Endothelial cell of umbilical vein (primary cell): Measurements from ENCODE around the gene TTN. TPM values are rescaled to one million over a fixed set of nuclear protein-coding genes. Genes with fewer than 3 reads are reported as not detected.

Source experiments
- BruUV-seq: library from RNA; stranded (reverse); fragments of 400-500 nt; replicated peaks from 2 replicates; lab custom pipeline; 2021; lab: Mats Ljungman, UMichigan
- CTCF ChIA-PET: fragments of 300-600, 350-600 bp; sonication (Branson Sonifier 250); formaldehyde crosslinking; loops from one replicate; lab custom pipeline; 2021; ENCODE audit warnings: antibody characterized with exemption, inconsistent platforms; lab: Charles Lee
- POLR2A ChIA-PET: fragments of 300-600, 350-600 bp; sonication (Branson Sonifier 250); formaldehyde crosslinking; loops from one replicate; lab custom pipeline; 2021; ENCODE audit warnings: antibody characterized with exemption, inconsistent platforms; lab: Charles Lee
- DNase-seq: peaks from one replicate; pipeline ENCODE4 v3.0.0-alpha.2; 2011; ENCODE audit warnings: low read depth, low spot score
- FAIRE-seq: peaks from 2 replicates; lab custom pipeline; 2011; peaks lifted over from hg19 to GRCh38; lab: Jason Lieb, UNC
- H2AFZ ChIP-seq: 2 replicates; pipeline ENCODE4 v1.6.0; 2012; ENCODE audit warnings: low read depth, low read length, control low read depth, inconsistent platforms
- H3K27ac ChIP-seq: 2 replicates; pipeline ENCODE4 v1.5.1; 2011; ENCODE audit warnings: low read depth, mild to moderate bottlenecking, control low read depth, low read length, moderate library complexity; ENCODE audit not compliant: insufficient read depth
- H3K27me3 ChIP-seq, 2 experiments: 2 replicates each; pipeline versions ENCODE4 v1.6.0 to v1.6.1; 2011; ENCODE audit warnings: low read length in 2 of 2, mixed read lengths in 1 of 2; ENCODE audit not compliant: control insufficient read depth in 2 of 2, insufficient read depth in 2 of 2
- H3K36me3 ChIP-seq, 2 experiments: 2 replicates in 1 of 2; 3 replicates in 1 of 2; pipeline ENCODE4 v1.5.1; 2011; ENCODE audit warnings: low read length in 2 of 2, mild to moderate bottlenecking in 1 of 2, moderate library complexity in 1 of 2; ENCODE audit not compliant: control insufficient read depth in 2 of 2, insufficient read depth in 2 of 2; ENCODE audit errors: extremely low read depth in 1 of 2
- H3K4me1 ChIP-seq: 3 replicates; pipeline ENCODE4 v1.5.1; 2011; ENCODE audit warnings: mild to moderate bottlenecking, low read length; ENCODE audit not compliant: control insufficient read depth, insufficient read depth; ENCODE audit errors: extremely low read depth
- H3K4me2 ChIP-seq: 2 replicates; pipeline ENCODE4 v1.6.1; 2011; ENCODE audit warnings: low read length, control low read depth, mixed read lengths; ENCODE audit not compliant: insufficient read depth
- H3K4me3 ChIP-seq, 3 experiments: fragments of 200-600 bp in 1 of 3; sonication (generic), shearing (Covaris generic) in 1 of 3; replicated peaks in 1 of 3; 2 replicates each; pipeline ENCODE4 v1.5.1; 2011 to 2016; ENCODE audit warnings: control low read depth in 3 of 3, low read length in 3 of 3, mild to moderate bottlenecking in 2 of 3, inconsistent platforms in 1 of 3, low read depth in 1 of 3, moderate library complexity in 1 of 3; ENCODE audit not compliant: insufficient read depth in 1 of 3
- H3K79me2 ChIP-seq: 2 replicates; pipeline ENCODE4 v1.6.0; 2012; ENCODE audit warnings: low read length, inconsistent platforms; ENCODE audit not compliant: control insufficient read depth, insufficient read depth
- H3K9ac ChIP-seq: replicated peaks from 2 replicates; pipeline ENCODE3; 2011; ENCODE audit warnings: low read length, control low read depth; ENCODE audit not compliant: insufficient read depth; ENCODE audit errors: extremely low read depth
- H3K9me1 ChIP-seq: replicated peaks from 3 replicates; pipeline ENCODE4 v1.6.0; 2011; ENCODE audit warnings: mild to moderate bottlenecking, low read length; ENCODE audit not compliant: control insufficient read depth, insufficient read depth; ENCODE audit errors: extremely low read depth
- H3K9me3 ChIP-seq: replicated peaks from 2 replicates; pipeline ENCODE4 v1.5.1; 2012; ENCODE audit warnings: low read length, inconsistent platforms; ENCODE audit not compliant: control insufficient read depth, insufficient read depth
- H4K20me1 ChIP-seq: replicated peaks from 2 replicates; pipeline ENCODE3; 2011; ENCODE audit warnings: mild to moderate bottlenecking, low read length; ENCODE audit not compliant: control insufficient read depth, insufficient read depth; ENCODE audit errors: extremely low read depth
- CTCF ChIP-seq, 2 donors: IDR thresholded peaks; 1 replicate in 1 of 2; 2 replicates in 1 of 2; pipeline ENCODE4 v1.5.1; 2011; ENCODE audit warnings: low read length in 2 of 2, mild to moderate bottlenecking in 2 of 2, moderate library complexity in 2 of 2, control low read depth in 1 of 2, inconsistent platforms in 1 of 2, low read depth in 1 of 2; ENCODE audit not compliant: insufficient read depth in 1 of 2; ENCODE audit errors: extremely low read depth in 1 of 2
- EZH2 ChIP-seq: IDR thresholded peaks from 2 replicates; pipeline ENCODE4 v1.6.1; 2012; ENCODE audit warnings: borderline replicate concordance, low read depth, mild to moderate bottlenecking, moderate library complexity, low read length, inconsistent platforms; ENCODE audit not compliant: severe bottlenecking
- FOS ChIP-seq: IDR thresholded peaks from 2 replicates; pipeline ENCODE4 v1.6.1; 2011; ENCODE audit warnings: mild to moderate bottlenecking, low read length, moderate library complexity, borderline replicate concordance; ENCODE audit not compliant: insufficient read depth
- GATA2 ChIP-seq: IDR thresholded peaks from 2 replicates; pipeline ENCODE4 v1.7.0; 2011; ENCODE audit warnings: low read depth, mild to moderate bottlenecking, moderate library complexity, mixed read lengths, low read length; ENCODE audit not compliant: insufficient read length, insufficient read depth
- JUN ChIP-seq: IDR thresholded peaks from 2 replicates; pipeline ENCODE4 v1.6.1; 2011; ENCODE audit warnings: borderline replicate concordance, low read depth; ENCODE audit not compliant: insufficient read length, insufficient read depth
- MAX ChIP-seq: IDR thresholded peaks from 2 replicates; pipeline ENCODE4 v1.6.1; 2011; ENCODE audit not compliant: insufficient read depth, insufficient read length
- MYC ChIP-seq: IDR thresholded peaks from one replicate; pipeline ENCODE4 v1.6.1; 2011; ENCODE audit warnings: mild to moderate bottlenecking, low read depth, low read length
- POLR2A ChIP-seq: IDR thresholded peaks from 2 replicates; pipeline ENCODE4 v1.6.1; 2012; ENCODE audit warnings: low read depth, mild to moderate bottlenecking, control low read depth, low read length
- POLR2AphosphoS5 ChIP-seq: IDR thresholded peaks from 2 replicates; pipeline ENCODE4 v1.6.1; 2012; ENCODE audit warnings: low read depth, mild to moderate bottlenecking, control low read depth, low read length, moderate library complexity; ENCODE audit not compliant: insufficient read depth
- dilution Hi-C: fragments of 300-500 bp; cut with MboI; formaldehyde crosslinking; loops from one replicate; pipeline ENCODE4 v1.15.0; 2019; ENCODE audit warnings: low sequenced_read_pairs; ENCODE audit not compliant: extremely low pct_ligation_motif_present
- intact Hi-C: fragments of 100-400 bp; cut with micrococcal nuclease; formaldehyde crosslinking; loops from one replicate; pipeline ENCODE4 v1.10.0; 2022
- polyA plus RNA-seq, 4 experiments: library from polyadenylated mRNA; depleted of rRNA in 3 of 4; stranded (reverse) in 3 of 4; unstranded in 1 of 4; fragments of >200 nt; gene quantifications; 2 replicates each; pipeline versions ENCODE4 v1.2.1 to v1.2.3, GENCODE V29; 2011 to 2012; ENCODE audit warnings: missing spikeins in 1 of 4
- total RNA-seq: library from RNA; stranded (reverse); gene quantifications from 2 replicates; pipeline ENCODE4 v1.2.3, GENCODE V29; 2021

TTN gene
- total and polyA plus RNA-seq, 2 donors (not counting 3 experiments of a cell fraction or from before 2014, with no cell fraction given), result 0.11 to 0.49 TPM

DNA sequence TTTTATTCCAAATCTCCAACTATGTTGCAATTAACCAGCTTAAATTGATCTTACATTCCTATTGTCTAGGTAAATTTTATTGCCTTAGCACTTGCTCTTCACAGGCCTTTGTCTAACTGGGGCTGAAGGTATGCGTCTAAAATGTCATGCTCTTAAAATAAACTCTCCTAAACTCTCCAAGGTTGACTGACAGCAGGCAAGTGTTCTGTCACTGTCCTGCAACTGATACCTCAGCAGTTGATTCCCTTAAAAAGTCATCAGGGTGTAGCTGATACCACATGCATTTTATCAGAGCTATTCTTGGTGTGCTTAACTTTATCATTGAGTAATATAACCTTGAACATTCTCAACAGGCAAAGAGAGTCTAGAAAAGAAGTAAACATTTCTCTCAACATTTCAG is 680 bp downstream of the TTN start:
- DNase-seq (no peak), FAIRE-seq (no peak)
- H4K20me1 ChIP-seq, result no peaks in the 10 kb centered on the region
- no peak overlapping the region for H3K4me3 ChIP-seq
- POLR2A ChIA-PET, result no interaction called here
- H3K27me3 ChIP-seq, result no peaks in the 10 kb centered on the region
- BruUV-seq, result no TSS peak
- no peak overlapping the region for H2AFZ ChIP-seq
- H3K9ac ChIP-seq, result no peak overlapping the region
- H3K36me3 ChIP-seq, result no peaks in the 10 kb centered on the region
- H3K9me3 ChIP-seq, result no peaks in the 10 kb centered on the region
- TF ChIP-seq POLR2AphosphoS5 (no peak), POLR2A (no peak), MYC (no peak), MAX (no peak), CTCF (IDR thresholded peaks at IDR 0.05; ENCODE audit: extremely low read depth in 1 of 2, insufficient read depth in 1 of 2, low read depth in 1 of 2, low read length in 2 of 2) (no peak), JUN (no peak), EZH2 (no peak), FOS (no peak), GATA2 (no peak)
- no peaks in the 10 kb centered on the region for H3K79me2 ChIP-seq
- H3K4me1 ChIP-seq, result no peaks in the 10 kb centered on the region
- no peaks in the 10 kb centered on the region for H3K9me1 ChIP-seq
- CTCF ChIA-PET, result interaction anchor here (1.0 to 2.1 kb wide), 3 partner anchors 9 to 107 kb away, joined by 3 to 5 read pairs (median 4); no protein-coding TSS in a partner anchor
- intact Hi-C loops (no loop called here), dilution Hi-C loops (loop anchor here (25.0 kb wide), 1 partner anchor 106 kb away; no protein-coding TSS in a partner anchor)
- no peak overlapping the region for H3K4me2 ChIP-seq
- H3K27ac ChIP-seq, result no peak overlapping the region
